Measurements from ENCODE around the gene NPAS1. TPM values are rescaled to one million over a fixed set of nuclear protein-coding genes. Genes with fewer than 3 reads are reported as not detected.

The NPAS1 gene
- polyA plus RNA-seq, 1 donor (not counting 4 experiments of a cell fraction or from before 2014, with no cell fraction given), result 0.42 TPM

DNA sequence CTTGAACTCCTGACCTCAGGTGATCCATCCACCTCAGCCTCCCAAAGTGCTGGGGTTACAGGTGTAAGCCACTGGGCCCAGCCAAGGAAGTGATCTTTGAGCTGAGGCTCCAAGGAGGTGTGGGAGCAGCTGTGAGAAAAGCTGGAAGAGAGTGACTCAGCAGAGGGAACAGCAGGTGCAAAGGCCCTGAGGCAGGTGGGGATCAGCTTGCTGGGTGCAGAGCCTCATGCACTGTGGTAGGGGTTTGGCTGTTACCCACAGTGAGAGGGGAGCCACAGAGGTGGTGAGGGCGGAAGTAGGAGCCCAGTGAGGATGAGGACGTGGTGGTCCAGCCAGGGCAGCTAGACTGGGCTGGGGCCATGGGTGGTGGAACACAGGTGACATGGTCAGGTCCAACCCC, 6.5 kb downstream of the NPAS1 start:
- Histone ChIP-seq H3K9ac (ENCODE audit: control insufficient read depth, extremely low read depth, insufficient read depth, low read length) (no peak overlapping the region), H3K4me1 (ENCODE audit: control insufficient read depth, extremely low read depth, insufficient read depth, low read length) (no peaks in the 10 kb centered on the region), H3K9me1 (ENCODE audit: control insufficient read depth, extremely low read depth, insufficient read depth, low read length) (no peaks in the 10 kb centered on the region), H3K36me3 (ENCODE audit: control insufficient read depth in 2 of 2, extremely low read depth in 1 of 2, insufficient read depth in 2 of 2, low read length in 2 of 2) (no peaks in the 10 kb centered on the region), H4K20me1 (ENCODE audit: control insufficient read depth, extremely low read depth, insufficient read depth, low read length) (no peaks in the 10 kb centered on the region), H3K4me3 (ENCODE audit: control insufficient read depth in 2 of 3, extremely low read depth in 1 of 3, insufficient read depth in 2 of 3, low read depth in 1 of 3, low read length in 3 of 3) (no peak overlapping the region), H3K79me2 (ENCODE audit: control insufficient read depth, insufficient read depth, low read length) (no peaks in the 10 kb centered on the region), H2AFZ (ENCODE audit: control insufficient read depth, low read length) (no peak overlapping the region), H3K27ac (ENCODE audit: control insufficient read depth, insufficient read depth, low read length) (no peak overlapping the region), H3K9me3 (ENCODE audit: control insufficient read depth, low read depth, low read length) (no peaks in the 10 kb centered on the region), H3K4me2 (ENCODE audit: control insufficient read depth, extremely low read depth, insufficient read depth, low read depth, low read length) (no peak overlapping the region), H3K27me3 (ENCODE audit: control insufficient read depth, extremely low read depth, insufficient read depth, low read length) (peaks cover 44% of the 10 kb centered on the region)
- no peak for FAIRE-seq
- TF ChIP-seq EZH2 (IDR thresholded peaks at IDR 0.05; ENCODE audit: low read length), result no peak
- TF ChIP-seq, protein P1, sequence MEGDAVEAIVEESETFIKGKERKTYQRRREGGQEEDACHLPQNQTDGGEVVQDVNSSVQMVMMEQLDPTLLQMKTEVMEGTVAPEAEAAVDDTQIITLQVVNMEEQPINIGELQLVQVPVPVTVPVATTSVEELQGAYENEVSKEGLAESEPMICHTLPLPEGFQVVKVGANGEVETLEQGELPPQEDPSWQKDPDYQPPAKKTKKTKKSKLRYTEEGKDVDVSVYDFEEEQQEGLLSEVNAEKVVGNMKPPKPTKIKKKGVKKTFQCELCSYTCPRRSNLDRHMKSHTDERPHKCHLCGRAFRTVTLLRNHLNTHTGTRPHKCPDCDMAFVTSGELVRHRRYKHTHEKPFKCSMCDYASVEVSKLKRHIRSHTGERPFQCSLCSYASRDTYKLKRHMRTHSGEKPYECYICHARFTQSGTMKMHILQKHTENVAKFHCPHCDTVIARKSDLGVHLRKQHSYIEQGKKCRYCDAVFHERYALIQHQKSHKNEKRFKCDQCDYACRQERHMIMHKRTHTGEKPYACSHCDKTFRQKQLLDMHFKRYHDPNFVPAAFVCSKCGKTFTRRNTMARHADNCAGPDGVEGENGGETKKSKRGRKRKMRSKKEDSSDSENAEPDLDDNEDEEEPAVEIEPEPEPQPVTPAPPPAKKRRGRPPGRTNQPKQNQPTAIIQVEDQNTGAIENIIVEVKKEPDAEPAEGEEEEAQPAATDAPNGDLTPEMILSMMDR (optimal IDR thresholded peaks at IDR 0.05 in 1 of 3, IDR thresholded peaks at IDR 0.05 in 1 of 3, conservative IDR thresholded peaks at IDR 0.05 in 1 of 3; ENCODE audit: extremely low read depth in 1 of 3, insufficient read depth in 2 of 3, low read length in 3 of 3), result no peak
- dilution Hi-C loops (cut with MboI; ENCODE audit: extremely low pct_ligation_motif_present, low sequenced_read_pairs), result no loop called here
- DNase-seq (ENCODE audit: low read depth, low spot score), result no peak

DNA sequence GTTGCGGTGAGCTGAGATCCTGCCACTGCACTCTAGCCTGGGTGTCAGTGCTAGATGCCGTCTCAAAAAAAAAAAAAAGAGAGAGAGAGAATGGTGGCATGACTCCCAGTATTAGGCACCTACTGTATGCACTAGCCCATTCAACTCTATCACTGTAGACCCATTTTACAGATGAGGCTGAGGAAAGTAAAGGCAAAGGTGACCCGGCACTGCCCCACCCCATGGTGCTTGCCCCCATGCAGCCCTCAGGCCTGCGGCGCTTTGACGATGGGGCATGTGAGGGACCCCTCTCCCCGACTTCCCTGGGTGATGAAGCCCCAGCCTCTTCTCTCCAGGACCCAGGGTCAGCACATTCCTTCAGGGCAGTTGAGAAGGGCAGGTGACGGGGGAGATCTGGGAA, 7.3 kb downstream of the NPAS1 start:
- Histone ChIP-seq H3K9ac (ENCODE audit: control insufficient read depth, extremely low read depth, insufficient read depth, low read length) (no peak overlapping the region), H3K4me1 (ENCODE audit: control insufficient read depth, extremely low read depth, insufficient read depth, low read length) (no peaks in the 10 kb centered on the region), H3K36me3 (ENCODE audit: control insufficient read depth in 2 of 2, extremely low read depth in 1 of 2, insufficient read depth in 2 of 2, low read length in 2 of 2) (no peaks in the 10 kb centered on the region), H3K27ac (ENCODE audit: control insufficient read depth, insufficient read depth, low read length) (no peak overlapping the region), H3K9me1 (ENCODE audit: control insufficient read depth, extremely low read depth, insufficient read depth, low read length) (no peaks in the 10 kb centered on the region), H3K27me3 (ENCODE audit: control insufficient read depth, extremely low read depth, insufficient read depth, low read length) (peaks cover 37% of the 10 kb centered on the region), H4K20me1 (ENCODE audit: control insufficient read depth, extremely low read depth, insufficient read depth, low read length) (no peaks in the 10 kb centered on the region), H3K9me3 (ENCODE audit: control insufficient read depth, low read depth, low read length) (no peaks in the 10 kb centered on the region), H3K4me3 (ENCODE audit: control insufficient read depth in 2 of 3, extremely low read depth in 1 of 3, insufficient read depth in 2 of 3, low read depth in 1 of 3, low read length in 3 of 3) (no peak overlapping the region), H2AFZ (ENCODE audit: control insufficient read depth, low read length) (no peak overlapping the region), H3K4me2 (ENCODE audit: control insufficient read depth, extremely low read depth, insufficient read depth, low read depth, low read length) (no peak overlapping the region), H3K79me2 (ENCODE audit: control insufficient read depth, insufficient read depth, low read length) (no peaks in the 10 kb centered on the region)
- dilution Hi-C loops (cut with MboI; ENCODE audit: extremely low pct_ligation_motif_present, low sequenced_read_pairs), result no loop called here
- TF ChIP-seq EZH2 (IDR thresholded peaks at IDR 0.05; ENCODE audit: low read length), result no peak
- TF ChIP-seq, protein P1 (optimal IDR thresholded peaks at IDR 0.05 in 1 of 3, IDR thresholded peaks at IDR 0.05 in 1 of 3, conservative IDR thresholded peaks at IDR 0.05 in 1 of 3; ENCODE audit: extremely low read depth in 1 of 3, insufficient read depth in 2 of 3, low read length in 3 of 3), result no peak
- FAIRE-seq (no peak), DNase-seq (ENCODE audit: low read depth, low spot score) (no peak)
